EH (cell line): ENCODE data around the gene ARHGDIG.

Source experiments
- DNase-seq: peaks from one replicate; pipeline ENCODE4 v3.0.0-alpha.2; 2015; ENCODE audit warnings: low read depth

ARHGDIG gene

DNA sequence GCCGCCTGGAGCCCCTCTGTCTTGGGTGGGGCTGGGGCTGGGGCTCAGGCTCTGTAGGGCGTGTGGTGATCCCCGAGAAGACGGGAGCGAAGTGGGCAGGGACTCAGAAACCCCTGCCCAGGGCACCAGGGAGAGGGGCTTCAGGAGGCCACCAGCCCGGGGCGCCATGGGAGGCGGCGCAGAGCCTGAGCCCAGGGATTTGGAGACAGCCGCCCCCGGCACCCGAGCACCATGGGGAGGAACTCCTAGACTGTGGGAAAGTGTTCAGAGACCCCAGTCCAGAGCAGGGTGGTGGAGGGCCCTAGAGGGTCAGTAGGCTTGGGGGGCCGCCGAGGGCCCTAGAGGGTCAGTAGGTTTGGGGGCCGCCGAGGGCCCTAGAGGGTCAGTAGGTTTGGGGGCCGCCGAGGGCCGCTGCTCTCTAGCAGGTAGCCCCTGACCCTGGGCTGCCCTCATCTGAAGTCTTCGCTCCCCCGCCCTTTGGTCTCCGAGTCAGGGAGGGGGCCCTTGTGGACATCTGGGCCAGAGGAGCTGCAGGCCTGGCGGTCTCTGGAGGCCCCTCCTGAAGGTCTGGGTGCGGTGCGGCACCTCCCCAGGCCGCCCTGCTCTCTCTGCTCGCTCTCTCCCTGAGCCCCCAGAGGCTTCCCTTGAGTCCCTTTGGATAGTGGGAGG, 734 bp downstream of the ARHGDIG start:
- DNase-seq = no peak

DNA sequence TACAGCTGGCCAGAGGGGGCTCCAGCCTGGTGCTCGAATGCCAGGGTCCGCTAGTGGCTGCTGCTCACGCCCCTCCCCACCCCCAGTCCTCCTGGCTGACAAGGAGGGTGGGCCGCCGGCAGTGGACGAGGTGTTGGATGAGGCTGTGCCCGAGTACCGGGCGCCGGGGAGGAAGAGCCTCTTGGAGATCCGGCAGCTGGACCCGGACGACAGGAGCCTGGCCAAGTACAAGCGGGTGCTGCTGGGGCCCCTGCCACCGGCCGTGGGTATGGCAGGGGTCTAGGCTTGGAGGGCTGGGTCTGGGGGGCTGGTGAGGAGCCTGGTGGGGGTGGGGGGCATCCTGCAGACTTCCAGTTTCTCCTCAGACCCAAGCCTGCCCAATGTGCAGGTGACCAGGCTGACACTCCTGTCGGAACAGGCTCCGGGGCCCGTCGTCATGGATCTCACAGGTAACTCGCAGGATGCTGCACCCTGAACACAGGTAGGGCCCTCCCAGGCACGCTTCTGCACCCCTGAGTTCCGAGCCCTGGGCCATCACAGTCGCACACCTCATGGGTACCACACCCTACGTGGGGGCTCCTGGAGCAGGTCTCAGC, 1.4 kb downstream of the ARHGDIG start:
- no peak for DNase-seq

GRCh38 chr16:282491-282890, 2.1 kb downstream of the ARHGDIG start:
- no peak for DNase-seq

DNA sequence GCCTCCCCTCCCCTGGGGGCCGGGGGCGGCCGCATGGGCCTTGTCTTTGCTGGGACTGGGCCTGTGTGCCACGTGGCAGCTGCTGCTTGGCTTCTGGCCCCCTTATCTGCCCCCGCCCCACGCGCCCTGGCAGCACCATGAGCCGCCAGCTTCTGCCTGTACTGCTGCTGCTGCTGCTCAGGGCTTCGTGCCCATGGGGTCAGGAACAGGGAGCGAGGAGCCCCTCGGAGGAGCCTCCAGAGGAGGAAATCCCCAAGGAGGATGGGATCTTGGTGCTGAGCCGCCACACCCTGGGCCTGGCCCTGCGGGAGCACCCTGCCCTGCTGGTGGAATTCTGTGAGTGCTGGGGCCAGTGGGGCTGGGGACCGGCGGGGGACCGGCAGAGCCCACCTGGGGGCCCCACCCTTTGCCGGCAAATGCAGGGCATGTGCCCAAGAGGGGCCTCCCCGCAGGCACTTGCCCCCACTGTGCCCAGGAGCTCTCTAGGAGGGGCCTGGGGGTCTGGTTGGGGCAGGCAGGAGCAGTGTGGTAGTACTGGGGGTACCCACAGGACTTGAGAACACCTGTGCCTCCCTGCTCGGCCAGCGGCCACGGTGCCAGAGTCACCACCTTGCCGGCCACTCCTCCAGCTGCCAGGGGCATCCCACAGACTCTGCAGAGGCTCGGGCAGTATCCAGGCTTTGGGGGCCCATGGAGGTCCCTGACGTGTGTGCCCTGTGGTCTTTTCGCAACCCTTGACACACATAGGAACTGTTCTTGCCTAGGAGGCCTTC, 2.8 kb downstream of the ARHGDIG start, which contains the start of gene PDIA2:
TSS of gene PDIA2 (plus strand) at position 132 of the 773 bp plus-strand sequence. CDS start at position 138, 6 bp downstream.
- DNase-seq = no peak

DNA sequence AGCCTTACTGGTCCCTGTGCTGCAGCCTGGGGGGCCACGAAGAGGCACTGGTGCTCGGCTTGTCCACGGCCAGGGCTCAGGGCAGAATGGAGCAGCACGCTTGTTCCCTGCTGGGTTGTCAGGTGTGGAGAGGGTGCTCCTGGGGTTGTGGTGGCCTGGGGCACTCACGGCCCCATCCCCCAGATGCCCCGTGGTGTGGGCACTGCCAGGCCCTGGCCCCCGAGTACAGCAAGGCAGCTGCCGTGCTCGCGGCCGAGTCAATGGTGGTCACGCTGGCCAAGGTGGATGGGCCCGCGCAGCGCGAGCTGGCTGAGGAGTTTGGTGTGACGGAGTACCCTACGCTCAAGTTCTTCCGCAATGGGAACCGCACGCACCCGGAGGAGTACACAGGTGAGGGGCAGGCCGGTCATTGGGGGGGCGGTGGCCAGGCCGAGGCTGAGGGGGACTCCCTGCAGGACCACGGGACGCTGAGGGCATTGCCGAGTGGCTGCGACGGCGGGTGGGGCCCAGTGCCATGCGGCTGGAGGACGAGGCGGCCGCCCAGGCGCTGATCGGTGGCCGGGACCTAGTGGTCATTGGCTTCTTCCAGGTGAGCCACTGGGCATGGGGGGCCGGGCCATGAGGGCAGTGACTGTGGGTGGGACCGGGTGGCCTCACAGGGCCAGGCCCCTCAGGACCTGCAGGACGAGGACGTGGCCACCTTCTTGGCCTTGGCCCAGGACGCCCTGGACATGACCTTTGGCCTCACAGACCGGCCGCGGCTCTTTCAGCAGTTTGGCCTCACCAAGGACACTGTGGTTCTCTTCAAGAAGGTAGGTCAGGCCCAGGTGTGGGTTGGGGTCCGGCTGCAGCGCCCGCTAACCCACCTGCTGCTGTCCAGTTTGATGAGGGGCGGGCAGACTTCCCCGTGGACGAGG, 4.1 kb downstream of the ARHGDIG start:
- DNase-seq = no peak

DNA sequence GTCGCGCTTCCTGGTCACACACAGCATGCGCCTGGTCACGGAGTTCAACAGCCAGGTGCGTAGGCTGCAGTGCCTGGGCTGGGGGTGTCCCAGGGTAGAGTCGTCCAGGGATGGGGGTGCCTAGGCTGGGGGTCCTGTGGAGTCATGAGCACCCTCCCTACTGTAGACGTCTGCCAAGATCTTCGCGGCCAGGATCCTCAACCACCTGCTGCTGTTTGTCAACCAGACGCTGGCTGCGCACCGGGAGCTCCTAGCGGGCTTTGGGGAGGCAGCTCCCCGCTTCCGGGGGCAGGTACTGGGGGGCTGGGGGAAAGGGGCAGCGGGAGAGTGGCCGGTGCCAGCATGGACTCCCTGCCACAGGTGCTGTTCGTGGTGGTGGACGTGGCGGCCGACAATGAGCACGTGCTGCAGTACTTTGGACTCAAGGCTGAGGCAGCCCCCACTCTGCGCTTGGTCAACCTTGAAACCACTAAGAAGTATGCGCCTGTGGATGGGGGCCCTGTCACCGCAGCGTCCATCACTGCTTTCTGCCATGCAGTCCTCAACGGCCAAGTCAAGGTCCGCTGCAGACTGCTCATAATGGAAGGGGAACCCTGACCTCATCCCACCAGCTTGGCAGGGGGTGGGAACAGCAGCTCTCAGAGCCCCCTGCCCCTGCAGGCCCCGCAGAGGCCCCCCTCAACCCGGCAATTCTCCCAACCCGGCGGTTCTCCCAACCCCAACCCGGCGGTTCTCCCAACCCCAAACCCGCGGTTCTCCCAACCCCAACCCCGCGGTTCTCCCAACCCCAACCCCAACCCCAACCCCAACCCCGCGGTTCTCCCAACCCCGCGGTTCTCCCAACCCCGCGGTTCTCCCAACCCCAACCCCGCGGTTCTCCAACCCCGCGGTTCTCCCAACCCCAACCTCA, 5.0 kb downstream of the ARHGDIG start:
- DNase-seq = no peak

DNA sequence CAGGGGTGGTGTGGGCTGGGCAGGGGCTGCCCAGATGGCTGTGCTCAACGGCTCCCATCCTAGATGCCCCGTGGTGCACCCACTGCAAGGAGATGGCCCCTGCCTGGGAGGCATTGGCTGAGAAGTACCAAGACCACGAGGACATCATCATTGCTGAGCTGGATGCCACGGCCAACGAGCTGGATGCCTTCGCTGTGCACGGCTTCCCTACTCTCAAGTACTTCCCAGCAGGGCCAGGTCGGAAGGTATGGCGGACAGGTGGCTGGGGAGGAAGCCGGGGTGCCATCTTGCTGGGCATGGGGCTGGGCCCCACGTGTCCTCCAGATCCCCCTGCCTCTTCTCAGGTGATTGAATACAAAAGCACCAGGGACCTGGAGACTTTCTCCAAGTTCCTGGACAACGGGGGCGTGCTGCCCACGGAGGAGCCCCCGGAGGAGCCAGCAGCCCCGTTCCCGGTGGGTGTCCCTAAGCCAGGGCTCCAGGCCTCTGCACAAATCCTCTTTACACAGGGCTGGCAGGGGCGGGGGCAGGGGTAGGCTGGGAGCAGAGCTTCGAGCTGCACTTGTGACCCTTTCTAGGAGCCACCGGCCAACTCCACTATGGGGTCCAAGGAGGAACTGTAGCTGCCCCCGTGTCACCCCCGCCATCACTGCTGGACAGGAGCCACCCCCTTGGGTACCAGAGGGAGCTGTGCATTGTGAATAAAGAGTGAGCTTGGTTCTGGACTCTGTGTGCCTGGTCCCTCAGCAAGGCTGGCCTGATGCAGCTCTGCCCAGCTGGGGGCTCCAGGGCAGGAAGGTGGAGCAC, 6.3 kb downstream of the ARHGDIG start:
- no peak for DNase-seq

GRCh38 chr16:287298-287811, 7.0 kb downstream of the ARHGDIG start:
- DNase-seq = no peak

GRCh38 chr16:287981-288920, 7.9 kb downstream of the ARHGDIG start:
- DNase-seq = no peak

GRCh38 chr16:289395-289997, 9.1 kb downstream of the ARHGDIG start:
- no peak for DNase-seq

DNA sequence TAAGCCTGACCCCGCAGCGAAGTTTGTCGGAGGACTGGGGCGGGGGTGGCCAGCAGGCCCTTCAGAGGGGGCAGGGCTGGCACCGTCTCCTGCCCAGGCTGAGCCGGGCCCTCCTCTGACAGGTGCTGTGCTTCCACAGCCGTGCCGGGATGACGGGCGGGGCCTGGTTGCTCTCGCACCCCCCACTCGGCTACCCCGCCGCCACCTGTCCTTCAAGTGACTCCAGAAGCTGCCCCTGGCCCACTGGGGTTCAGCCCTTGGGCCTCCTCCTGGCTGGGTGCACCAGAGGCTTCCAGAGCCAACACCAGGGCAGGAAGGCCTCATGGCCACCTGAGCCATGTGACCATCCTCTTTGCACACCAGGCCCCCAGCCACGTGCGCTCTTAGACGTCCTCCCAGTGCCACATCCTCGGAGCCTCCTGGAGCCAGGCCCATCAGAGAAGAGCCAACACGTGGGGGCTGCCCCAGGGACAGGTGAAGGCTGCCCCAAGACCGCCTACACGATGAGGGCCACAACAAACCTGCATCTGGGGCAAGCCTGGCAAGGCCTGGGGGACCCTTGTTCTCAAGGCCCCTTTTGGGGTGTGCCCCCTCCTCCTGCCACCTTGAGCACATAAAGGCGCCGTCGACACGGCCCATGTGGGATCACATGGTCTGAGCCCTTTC, 9.8 kb downstream of the ARHGDIG start:
- no peak for DNase-seq

GRCh38 chr16:290681-291405, 10.5 kb downstream of the ARHGDIG start:
- DNase-seq = no peak

DNA sequence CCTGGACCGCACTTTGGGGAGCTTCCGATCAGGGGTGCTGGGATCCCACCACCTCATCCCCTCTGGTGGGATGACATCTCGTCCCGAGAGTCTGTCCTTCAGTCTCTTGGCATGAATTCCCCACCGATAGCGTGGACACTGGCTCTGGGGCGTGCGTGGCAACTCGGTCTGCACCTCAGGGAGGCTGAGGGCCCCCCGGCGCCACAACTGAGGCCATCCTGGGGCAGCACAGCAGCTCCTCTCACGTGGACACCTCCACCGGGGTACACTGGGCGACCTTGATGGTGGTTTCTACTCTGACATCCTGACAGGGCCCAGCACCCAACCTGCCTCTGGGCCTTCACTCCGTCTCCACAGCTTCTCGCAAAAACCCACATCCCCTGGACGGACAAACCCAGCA, 11.1 kb downstream of the ARHGDIG start:
- no peak for DNase-seq

DNA sequence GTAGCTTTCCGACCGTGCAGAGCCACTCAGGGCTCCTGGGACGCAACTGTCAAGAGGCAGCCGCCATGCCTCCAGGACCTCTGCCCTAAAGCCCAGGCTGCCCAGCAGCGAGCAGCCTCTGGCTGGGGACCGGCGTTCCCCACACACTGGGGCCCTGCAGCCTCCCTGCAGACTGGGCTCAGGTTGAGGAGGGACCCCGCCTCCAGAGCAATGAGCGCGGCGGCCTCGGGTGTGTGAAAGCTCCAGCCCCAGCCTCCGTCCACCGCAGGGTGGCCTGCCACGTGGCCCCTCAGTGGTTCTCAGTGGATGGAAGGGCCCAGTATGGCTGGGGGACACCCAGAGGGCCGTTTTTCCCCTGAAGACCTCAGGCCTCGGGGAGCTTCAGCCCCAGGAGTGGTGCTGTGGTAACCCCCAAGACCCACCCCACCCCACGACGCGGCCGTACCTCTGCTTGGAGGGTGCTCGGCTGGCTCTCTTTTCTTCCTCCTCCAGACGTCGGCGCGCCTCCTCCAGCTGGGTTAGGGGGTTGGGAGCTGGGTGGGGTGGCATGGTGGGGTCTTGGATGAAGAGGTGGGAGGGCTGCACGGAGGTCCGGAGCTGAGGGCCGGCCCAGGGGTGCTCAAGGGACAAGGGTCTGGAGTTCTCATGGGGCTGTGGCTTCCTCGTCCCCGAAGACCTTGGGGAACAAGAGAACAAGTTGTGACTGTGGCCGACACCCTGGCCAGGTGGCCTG, 12.8 kb downstream of the ARHGDIG start:
- DNase-seq = no peak

- DNase-seq = no peak
These were observed 15.9 kb downstream of the ARHGDIG start for GRCh38 chr16:296276-296675.

DNA sequence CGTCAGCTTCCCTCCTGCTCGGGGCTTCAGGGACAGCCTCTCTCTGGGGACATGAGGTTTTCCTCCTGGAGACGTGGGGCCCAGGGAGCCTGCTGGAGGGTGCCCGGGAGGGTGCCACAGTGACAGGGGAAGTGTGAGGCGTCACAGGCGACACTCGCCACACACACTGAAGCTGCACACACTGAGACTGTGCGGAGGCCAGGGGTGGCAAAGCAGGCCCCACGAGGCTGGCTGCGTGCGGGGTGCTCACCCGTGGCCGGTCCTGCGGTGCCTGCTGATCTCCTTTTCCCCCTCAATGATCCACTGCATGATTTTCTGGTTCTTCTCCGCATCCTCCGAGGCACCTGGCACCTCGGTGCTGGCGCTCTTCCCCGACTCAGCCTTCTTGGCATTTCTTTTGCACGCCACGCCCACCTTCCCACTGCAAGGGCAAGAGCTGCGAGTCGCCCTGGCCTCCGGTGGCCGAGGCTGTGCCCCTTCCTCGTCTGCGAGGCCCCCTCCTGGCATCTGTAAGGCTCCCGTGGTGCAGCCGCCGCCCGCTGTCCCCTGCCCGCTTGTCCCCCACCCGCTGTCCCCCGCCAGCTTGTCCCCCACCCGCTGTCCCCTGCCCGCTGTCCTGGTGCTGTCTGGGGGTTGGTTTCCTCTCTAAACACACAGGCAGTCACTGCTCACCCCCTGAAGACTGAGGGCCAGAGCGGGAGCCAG, 16.6 kb downstream of the ARHGDIG start:
- no peak for DNase-seq
